Measurements from ENCODE around the gene GAA. TPM values are rescaled to one million over a fixed set of nuclear protein-coding genes. Genes with fewer than 3 reads are reported as not detected.
A peak's percentile ranks its signal among the peaks of the same experiment; 100 is the strongest.

The GAA gene
- total RNA-seq (2012; rRNA removed) (2.2 and 3.3 TPM in 2 replicates), polyA plus RNA-seq (2012; rRNA removed) (14.0 and 14.8 TPM in 2 replicates), Bru-seq, nascent RNA (percentile 48 among the genes with signal in this experiment), BruChase-seq, experiment 1, labeled RNA remaining after a 6-hour chase (percentile 57 among the genes with signal in this experiment), BruChase-seq, experiment 2, labeled RNA remaining after a 2-hour chase (percentile 50 among the genes with signal in this experiment)
- polyA plus RNA-seq (2012; cell fraction: cytosol; rRNA removed) = 11.4 and 20.5 TPM in 2 replicates
- 47.4 and 93.1 TPM in 2 replicates for polyA plus RNA-seq (2012; cell fraction: nucleus; rRNA removed; ENCODE audit: low replicate concordance)
- long read RNA-seq, transcript GAA-207 (5 exons, 756 nt) = minor isoform, 5 of 170 reads
- long read RNA-seq, transcript GAA-202 (21 exons, 3,549 nt) = major isoform, 16 of 170 reads
- long read RNA-seq, partial matches to known transcripts = 116 of 170 reads
- long read RNA-seq, other reads (novel, unspliced or antisense) = 30 of 170 reads

- peak; percentile 92 for ATAC-seq (ENCODE audit: low read depth)
- dilution Hi-C loops (cut with HindIII; ENCODE audit: low sequenced_read_pairs, unreplicated experiment) = no loop called here
- H2AK5ac ChIP-seq (ENCODE audit: low read depth, low read length) = peak within 1 kb of the TSS; percentile 94
- H3K14ac ChIP-seq (replicated peaks; ENCODE audit: low read depth, low read length) = peak within 1 kb of the TSS; percentile 92
- H3K36me3 ChIP-seq (ENCODE audit: control insufficient read depth, insufficient read depth, low read length) = no peaks in the 10 kb centered on the region
- peak within 1 kb of the TSS; percentile 94 to 95 for H4K8ac ChIP-seq (ENCODE audit: low read depth in 2 of 2, low read length in 2 of 2)
- peak within 1 kb of the TSS; percentile 25; the same call in 1 of the 2 replicates for H2BK120ac ChIP-seq (ENCODE audit: low read depth, low read length)
- DNase-seq = peak; percentile 76
- peak within 1 kb of the TSS; percentile 98 for H3K4me2 ChIP-seq (ENCODE audit: low read depth, low read length)
- H3K9ac ChIP-seq (ENCODE audit: low read depth, low read length) = peak within 1 kb of the TSS; percentile 95
- peak within 1 kb of the TSS; percentile 97 for H2AK9ac ChIP-seq (replicated peaks; ENCODE audit: low read depth, low read length, poor library complexity)
- peak within 1 kb of the TSS; percentile 87 for H3K56ac ChIP-seq (ENCODE audit: extremely low read depth, insufficient read depth, low read length)
- no peak within 1 kb of the TSS for H2BK20ac ChIP-seq (ENCODE audit: low read depth, low read length)
- H2BK15ac ChIP-seq (ENCODE audit: low read depth, low read length) = no peak within 1 kb of the TSS
- peak within 1 kb of the TSS; percentile 93 for H3K4ac ChIP-seq (ENCODE audit: low read depth, low read length)
- H3K9me3 ChIP-seq (ENCODE audit: control insufficient read depth, insufficient read depth, low read length) = no peaks in the 10 kb centered on the region
- intact Hi-C loops (cut with micrococcal nuclease) = loop anchor here (1.0 to 5.0 kb wide), 2 partner anchors 46 to 93 kb away; partner anchors contain the start of gene EIF4A3
- in situ Hi-C loops (cut with MboI; ENCODE audit: low sequenced_read_pairs) = no loop called here
- no peaks in the 10 kb centered on the region for H4K20me1 ChIP-seq (ENCODE audit: insufficient read depth, low read length)
- peak within 1 kb of the TSS; percentile 98 for H3K4me3 ChIP-seq (ENCODE audit: insufficient read depth, low read depth, low read length)
- peaks cover 0 to 14% of the 10 kb centered on the region in 2 experiments; a peak in 3 of 4 replicates for H3K79me1 ChIP-seq (ENCODE audit: low read depth in 1 of 2, low read length in 2 of 2)
- H3K23ac ChIP-seq (ENCODE audit: low read depth, low read length) = peak within 1 kb of the TSS; percentile 96
- no TSS peak for BruUV-seq (replicated peaks)
- WGBS, 2 experiments (ENCODE audit: extremely low coverage in 2 of 2, insufficient read length in 1 of 2) = 2% methylated on average over 50 of the region's 114 CpGs; no CpG with 5 or more reads in 1 of the 2 experiments
- H3K9me1 ChIP-seq (ENCODE audit: insufficient read depth, low read length) = peaks cover 8% of the 10 kb centered on the region
- peak within 1 kb of the TSS; percentile 97 for H4K5ac ChIP-seq (ENCODE audit: low read depth, low read length)
- peak within 1 kb of the TSS; percentile 88 for H3K18ac ChIP-seq (ENCODE audit: low read depth, low read length)
- peak within 1 kb of the TSS; percentile 76 for H3K27ac ChIP-seq (ENCODE audit: insufficient read depth, low read length)
- H2AFZ ChIP-seq (replicated peaks; ENCODE audit: low read length, poor library complexity) = peak within 1 kb of the TSS; percentile 99
- peak within 1 kb of the TSS; percentile 75 for H4K91ac ChIP-seq (ENCODE audit: insufficient read depth, low read depth, low read length)
- ChIA-PET CTCF (interaction anchor here (0.5 to 1.5 kb wide), 16 partner anchors 8 to 270 kb away, joined by 3 to 14 read pairs (median 4); no protein-coding TSS in a partner anchor), POLR2A (ENCODE audit: unreplicated experiment) (interaction anchor here (0.9 to 1.0 kb wide), 3 partner anchors 13 to 44 kb away, joined by 3 read pairs; no protein-coding TSS in a partner anchor)
- no peaks in the 10 kb centered on the region for H3K27me3 ChIP-seq (ENCODE audit: control insufficient read depth, insufficient read depth, low read length)
- peak within 1 kb of the TSS; percentile 76 for H2BK5ac ChIP-seq (ENCODE audit: low read depth, low read length, poor library complexity, severe bottlenecking)
- H3K4me1 ChIP-seq (ENCODE audit: control insufficient read depth, insufficient read depth, low read length) = peaks cover 6% of the 10 kb centered on the region
- TF ChIP-seq RAD21 (IDR thresholded peaks at IDR 0.05; ENCODE audit: low read length) = peak; percentile 42; the same call in 1 of the 2 replicates
- no peak for TF ChIP-seq RFX5 (IDR thresholded peaks at IDR 0.05; ENCODE audit: low read depth, low read length)
- peak; percentile 91 for TF ChIP-seq CTCF (conservative IDR thresholded peaks at IDR 0.05; ENCODE audit: low read depth, low read length)
- no peak for TF ChIP-seq MXI1 (IDR thresholded peaks at IDR 0.05; ENCODE audit: borderline replicate concordance, low read depth, low read length)
- TF ChIP-seq NFE2L2 (IDR thresholded peaks at IDR 0.05; ENCODE audit: low read depth, low read length) = no peak
- peak; percentile 87 for TF ChIP-seq BHLHE40 (IDR thresholded peaks at IDR 0.05; ENCODE audit: low read depth, low read length)
- no peak for TF ChIP-seq ELK1 (IDR thresholded peaks at IDR 0.05; ENCODE audit: borderline replicate concordance, low read depth, low read length)
- TF ChIP-seq CEBPB (IDR thresholded peaks at IDR 0.05; ENCODE audit: low read depth, low read length) = no peak
- TF ChIP-seq MAZ (IDR thresholded peaks at IDR 0.05; ENCODE audit: borderline replicate concordance, low read depth, low read length) = peak; percentile 97
- TF ChIP-seq FOS (IDR thresholded peaks at IDR 0.05; ENCODE audit: low read depth, low read length) = peak; percentile 64; the same call in 1 of the 2 replicates
These were observed at the start of gene GAA for GRCh38 chr17:80101011-80101945. Gene GAA (plus strand): TSS chr17:80101581. CDS start chr17:80104587, 3,006 bp downstream.
